HTR-8/SVneo (cell line): ENCODE measurements around the gene POM121L2.
"Not testable (repeated sequence)": the region's sequence is repeated elsewhere in the genome, so short reads cannot be mapped to it uniquely, and the experiment has no call there.

Experiments used
- DNase-seq: peaks from one replicate; pipeline ENCODE4 v3.0.0; 2011; ENCODE audit warnings: low spot score, mixed read lengths; ENCODE audit not compliant: insufficient read length
- FAIRE-seq: peaks from 2 replicates; lab custom pipeline; 2011; peaks lifted over from hg19 to GRCh38; lab: Jason Lieb, UNC

POM121L2 gene

GRCh38 chr6:27267003-27267402 lies 45.1 kb downstream of the POM121L2 start:
- FAIRE-seq, DNase-seq: not testable (repeated sequence)

GRCh38 chr6:27263886-27264285 lies 48.2 kb downstream of the POM121L2 start:
- no peak for DNase-seq

GRCh38 chr6:27260836-27261375 lies 51.2 kb downstream of the POM121L2 start:
- no peak for FAIRE-seq
- DNase-seq = no peak

More at GRCh38 chr6:27263886-27264285, 48.2 kb downstream of the POM121L2 start:
- FAIRE-seq = no peak

GRCh38 chr6:27260369-27260768 lies 51.7 kb downstream of the POM121L2 start:
- DNase-seq (no peak), FAIRE-seq (no peak)
